Measurements from ENCODE around the gene SUPT7L. TPM values are rescaled to one million over a fixed set of nuclear protein-coding genes. Genes with fewer than 3 reads are reported as not detected.

Gene SUPT7L
- total and polyA plus RNA-seq, 10 donors = 22.9 to 42.1 (median 30.9) TPM

DNA sequence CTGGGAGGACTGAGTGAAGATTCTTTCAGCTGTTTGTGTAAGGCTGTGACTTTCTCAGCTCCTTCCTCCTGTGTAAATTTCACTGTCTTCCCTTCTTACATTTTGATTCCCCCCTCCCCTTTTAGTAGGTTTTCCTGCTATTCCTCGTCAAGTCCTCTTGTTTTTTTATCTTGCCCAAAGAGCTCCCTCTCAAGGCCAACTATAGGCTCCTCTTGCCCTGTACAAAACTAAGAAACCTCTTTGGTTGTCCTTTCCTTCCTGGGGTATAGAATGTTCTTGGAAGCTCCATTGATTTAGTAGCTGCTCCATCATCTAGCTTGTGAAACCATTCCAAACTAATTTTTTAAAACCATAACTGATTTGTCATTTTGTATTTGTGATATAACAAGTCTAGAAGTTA lies 41.9 kb downstream of the SUPT7L start:
- no peak for TF ChIP-seq POLR2AphosphoS5 (IDR thresholded peaks at IDR 0.05)
- TF ChIP-seq, protein P1, sequence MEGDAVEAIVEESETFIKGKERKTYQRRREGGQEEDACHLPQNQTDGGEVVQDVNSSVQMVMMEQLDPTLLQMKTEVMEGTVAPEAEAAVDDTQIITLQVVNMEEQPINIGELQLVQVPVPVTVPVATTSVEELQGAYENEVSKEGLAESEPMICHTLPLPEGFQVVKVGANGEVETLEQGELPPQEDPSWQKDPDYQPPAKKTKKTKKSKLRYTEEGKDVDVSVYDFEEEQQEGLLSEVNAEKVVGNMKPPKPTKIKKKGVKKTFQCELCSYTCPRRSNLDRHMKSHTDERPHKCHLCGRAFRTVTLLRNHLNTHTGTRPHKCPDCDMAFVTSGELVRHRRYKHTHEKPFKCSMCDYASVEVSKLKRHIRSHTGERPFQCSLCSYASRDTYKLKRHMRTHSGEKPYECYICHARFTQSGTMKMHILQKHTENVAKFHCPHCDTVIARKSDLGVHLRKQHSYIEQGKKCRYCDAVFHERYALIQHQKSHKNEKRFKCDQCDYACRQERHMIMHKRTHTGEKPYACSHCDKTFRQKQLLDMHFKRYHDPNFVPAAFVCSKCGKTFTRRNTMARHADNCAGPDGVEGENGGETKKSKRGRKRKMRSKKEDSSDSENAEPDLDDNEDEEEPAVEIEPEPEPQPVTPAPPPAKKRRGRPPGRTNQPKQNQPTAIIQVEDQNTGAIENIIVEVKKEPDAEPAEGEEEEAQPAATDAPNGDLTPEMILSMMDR (IDR thresholded peaks at IDR 0.05 in 8 of 11, conservative IDR thresholded peaks at IDR 0.05 in 3 of 11) = no peak
- TF ChIP-seq POLR2A (IDR thresholded peaks at IDR 0.05) = no peak
- H3K4me3 ChIP-seq = no peak overlapping the region
- H3K27me3 ChIP-seq (replicated peaks in 1 of 7) = no peaks in the 10 kb centered on the region
- H3K4me1 ChIP-seq = peaks cover 0 to 8% (median 4%) of the 10 kb centered on the region in 6 donors
- H3K27ac ChIP-seq = no peak overlapping the region
- no peak for DNase-seq
- H3K36me3 ChIP-seq = peaks cover 5 to 84% (median 77%) of the 10 kb centered on the region in 6 donors
- intact Hi-C loops (cut with DNase I; ENCODE audit: low total_unique reads) = no loop called here
- 61 to 90% (median 67%) methylated on average over 1 of the region's 1 CpG for WGBS, 5 donors
- no peaks in the 10 kb centered on the region for H3K9me3 ChIP-seq

DNA sequence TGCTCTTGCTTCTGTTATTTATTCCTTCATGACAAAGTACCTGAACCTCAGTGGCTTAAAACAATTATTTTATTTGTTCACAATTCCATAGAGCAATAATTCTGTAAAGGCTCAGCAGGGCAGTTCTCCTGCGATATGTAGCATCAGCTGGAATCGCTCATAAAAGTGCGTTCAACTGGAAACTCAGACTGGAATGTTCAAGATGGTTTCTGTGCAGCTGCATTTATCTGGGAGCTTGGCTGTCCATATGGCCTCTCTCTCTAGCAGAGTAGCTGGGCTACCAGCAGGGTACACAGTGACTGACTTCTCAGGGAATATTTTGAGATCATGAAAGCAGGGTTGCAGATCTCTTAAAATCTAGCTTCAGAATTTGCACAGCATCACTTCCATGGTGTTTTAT lies 48.1 kb downstream of the SUPT7L start:
- H3K27ac ChIP-seq = no peak overlapping the region
- no peaks in the 10 kb centered on the region for H3K4me1 ChIP-seq
- peaks cover 0 to 99% (median 72%) of the 10 kb centered on the region in 6 donors for H3K36me3 ChIP-seq
- no peak for DNase-seq
- H3K4me3 ChIP-seq = no peak overlapping the region
- no peaks in the 10 kb centered on the region for H3K9me3 ChIP-seq
- intact Hi-C loops (cut with DNase I; ENCODE audit: low total_unique reads) = no loop called here
- H3K27me3 ChIP-seq (replicated peaks in 1 of 7) = no peaks in the 10 kb centered on the region
- TF ChIP-seq POLR2A (IDR thresholded peaks at IDR 0.05) (no peak), POLR2AphosphoS5 (IDR thresholded peaks at IDR 0.05) (no peak)
- TF ChIP-seq, protein P1 (IDR thresholded peaks at IDR 0.05 in 8 of 11, conservative IDR thresholded peaks at IDR 0.05 in 3 of 11) = no peak
- 98 to 100% (median 99%) methylated on average over 3 of the region's 3 CpGs for WGBS, 5 donors

DNA sequence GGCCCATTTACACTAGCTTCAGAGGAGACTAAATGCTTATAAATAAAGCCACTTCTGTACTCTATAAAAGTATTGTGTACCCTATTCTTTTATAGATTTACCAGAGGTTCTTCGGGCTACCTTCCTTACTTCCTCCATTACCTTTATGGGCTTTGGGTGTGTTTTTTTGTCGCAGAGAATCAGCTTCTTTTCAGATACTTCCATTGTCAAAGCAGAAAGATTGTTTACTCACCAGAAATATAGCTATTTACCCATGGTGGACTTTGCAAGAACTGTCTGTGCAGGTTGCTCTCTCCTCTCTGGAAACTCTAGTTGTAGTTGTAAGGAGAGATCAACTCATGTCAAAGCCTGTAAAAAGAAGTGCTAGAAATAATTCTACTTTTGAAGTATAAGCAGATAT lies 49.4 kb downstream of the SUPT7L start:
- DNase-seq = no peak
- Histone ChIP-seq H3K36me3 (peaks cover 0 to 97% (median 73%) of the 10 kb centered on the region in 6 donors), H3K4me1 (no peaks in the 10 kb centered on the region), H3K9me3 (no peaks in the 10 kb centered on the region), H3K27ac (no peak overlapping the region), H3K27me3 (replicated peaks in 1 of 7) (no peaks in the 10 kb centered on the region), H3K4me3 (no peak overlapping the region)
- no peak for TF ChIP-seq POLR2AphosphoS5 (IDR thresholded peaks at IDR 0.05)
- 95 to 99% (median 97%) methylated on average over 2 of the region's 2 CpGs for WGBS, 5 donors
- intact Hi-C loops (cut with DNase I; ENCODE audit: low total_unique reads) = no loop called here

DNA sequence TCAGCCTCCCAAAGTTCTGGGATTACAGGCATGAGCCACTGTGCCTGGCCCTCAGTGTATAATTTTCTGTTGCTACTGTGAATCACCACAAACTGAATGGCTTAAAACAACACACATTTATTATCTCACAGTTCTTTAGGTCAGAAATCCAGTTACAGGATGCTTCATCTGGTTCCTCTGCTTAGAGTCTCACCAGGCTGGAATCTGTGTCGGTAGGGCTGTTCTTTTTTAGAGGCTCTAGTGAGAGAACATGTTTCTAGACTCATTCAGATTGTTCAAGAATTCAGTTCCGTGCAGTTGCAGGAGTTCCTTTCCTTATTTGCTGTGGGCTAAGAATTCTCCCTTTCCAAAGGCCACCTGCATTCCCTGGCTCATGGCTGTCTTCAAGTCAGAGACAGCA lies 56.8 kb downstream of the SUPT7L start:
- H3K27me3 ChIP-seq (replicated peaks in 1 of 7) = no peaks in the 10 kb centered on the region
- no peak for TF ChIP-seq POLR2AphosphoS5 (IDR thresholded peaks at IDR 0.05)
- TF ChIP-seq, protein P1 (IDR thresholded peaks at IDR 0.05 in 8 of 11, conservative IDR thresholded peaks at IDR 0.05 in 3 of 11) = no peak
- no peak for TF ChIP-seq POLR2A (IDR thresholded peaks at IDR 0.05)
- WGBS, 5 donors = 90 to 96% (median 92%) methylated on average over 2 of the region's 2 CpGs
- no peak for DNase-seq
- H3K27ac ChIP-seq = no peak overlapping the region
- no peaks in the 10 kb centered on the region for H3K9me3 ChIP-seq
- H3K4me1 ChIP-seq = no peaks in the 10 kb centered on the region
- H3K4me3 ChIP-seq = no peak overlapping the region
- H3K36me3 ChIP-seq = peaks cover 6 to 97% (median 86%) of the 10 kb centered on the region in 6 donors
- intact Hi-C loops (cut with DNase I; ENCODE audit: low total_unique reads) = no loop called here

Small RNAs within 50 kb of the gene (small RNA-seq; reads per million reads assigned to genes)
- gene RF00340 = 0 reads per million in 4 donors

Other genes with a start within 250 kb of the SUPT7L start
- 10 to 100 TPM; 57.8 to 82.0 (median 68.2) TPM for gene NRBP1, start 235.0 kb downstream of the SUPT7L start, total RNA-seq
- 10 to 100 TPM; 41.8 to 52.9 (median 42.5) TPM for gene NRBP1, start 235.0 kb downstream of the SUPT7L start, polyA plus RNA-seq
- gene KRTCAP3, start 221.2 kb downstream of the SUPT7L start, total RNA-seq = 1 to 10 TPM in 6 of 7 donors, not detected in 1; 2.2 to 5.4 (median 3.3) TPM
- 1 to 10 TPM; 2.5 to 5.7 (median 4.5) TPM for gene KRTCAP3, start 221.2 kb downstream of the SUPT7L start, polyA plus RNA-seq
- gene IFT172, start 173.9 kb downstream of the SUPT7L start, total RNA-seq = 10 to 100 TPM; 25.1 to 44.3 (median 34.5) TPM
- 10 to 100 TPM; 14.4 to 48.4 (median 36.1) TPM for gene IFT172, start 173.9 kb downstream of the SUPT7L start, polyA plus RNA-seq
- gene FNDC4, start 168.4 kb downstream of the SUPT7L start, total RNA-seq = 10 to 100 TPM in 2 of 7 donors, 1 to 10 TPM in 5; 2.6 to 10.9 (median 8.1) TPM
- 1 to 10 TPM; 3.3 to 7.9 (median 4.2) TPM for gene FNDC4, start 168.4 kb downstream of the SUPT7L start, polyA plus RNA-seq
- 1 to 10 TPM in 6 of 7 donors, under 1 TPM in 1; 0.33 to 6.7 (median 3.3) TPM for gene GCKR, start 166.8 kb downstream of the SUPT7L start, total RNA-seq
- gene GCKR, start 166.8 kb downstream of the SUPT7L start, polyA plus RNA-seq = 1 to 10 TPM in 2 of 3 donors, under 1 TPM in 1; 0.59 to 3.4 (median 3.3) TPM
- 10 to 100 TPM; 31.6 to 61.8 (median 38.4) TPM for gene ZNF512, start 80.6 kb downstream of the SUPT7L start, total RNA-seq
- gene ZNF512, start 80.6 kb downstream of the SUPT7L start, polyA plus RNA-seq = 10 to 100 TPM; 16.7 to 17.5 (median 17.2) TPM
- 1 to 10 TPM; 2.1 to 7.8 (median 4.0) TPM for gene CCDC121, start 34.6 kb downstream of the SUPT7L start, total RNA-seq
- gene CCDC121, start 34.6 kb downstream of the SUPT7L start, polyA plus RNA-seq = 1 to 10 TPM; 1.5 to 3.5 (median 1.7) TPM
- gene GPN1, start 34.6 kb downstream of the SUPT7L start, total RNA-seq = 10 to 100 TPM; 18.0 to 29.4 (median 23.5) TPM
- gene GPN1, start 34.6 kb downstream of the SUPT7L start, polyA plus RNA-seq = 10 to 100 TPM; 20.7 to 27.8 (median 24.8) TPM
- gene SLC4A1AP, start 275 bp upstream of the SUPT7L start, total RNA-seq = 10 to 100 TPM; 17.3 to 25.4 (median 21.4) TPM
- 10 to 100 TPM; 10.5 to 13.5 (median 11.1) TPM for gene SLC4A1AP, start 275 bp upstream of the SUPT7L start, polyA plus RNA-seq
- gene MRPL33, start 108.1 kb upstream of the SUPT7L start, total RNA-seq = 10 to 100 TPM; 48.3 to 94.6 (median 69.2) TPM
- gene MRPL33, start 108.1 kb upstream of the SUPT7L start, polyA plus RNA-seq = 100 to 1,000 TPM in 2 of 3 donors, 10 to 100 TPM in 1; 95.6 to 166 (median 131) TPM
- gene RBKS, start 226.8 kb upstream of the SUPT7L start, total RNA-seq = 1 to 10 TPM; 2.0 to 5.1 (median 3.1) TPM
- gene RBKS, start 226.8 kb upstream of the SUPT7L start, polyA plus RNA-seq = 1 to 10 TPM in 2 of 3 donors, under 1 TPM in 1; 1.00 to 2.3 (median 1.7) TPM
- 10 to 100 TPM; 42.1 to 70.1 (median 63.5) TPM for gene BABAM2, start 227.1 kb upstream of the SUPT7L start, total RNA-seq
- 10 to 100 TPM; 16.1 to 24.0 (median 19.8) TPM for gene BABAM2, start 227.1 kb upstream of the SUPT7L start, polyA plus RNA-seq

Measured in spleen (tissue), 11 donors.